Left colon (tissue), 2 donors: ENCODE data around the gene MGAT5. TPM values are rescaled to one million over a fixed set of nuclear protein-coding genes. Genes with fewer than 3 reads are reported as not detected.
A peak's percentile ranks its signal among the peaks of the same experiment; 100 is the strongest.

Experiments used
- ATAC-seq: fragments of 200-7000 bp; cut with Tn5 transposase; one replicate; pipeline ENCODE4 v1.9.1; 2020; ENCODE audit warnings: mild to moderate bottlenecking, moderate library complexity
- DNase-seq, 2 donors: peaks; one replicate each; pipeline ENCODE4 v3.0.0-alpha.2; 2020
- intact Hi-C, 2 donors: fragments of 100-400 bp; cut with DNase I in 1 of 2; cut with micrococcal nuclease in 1 of 2; formaldehyde crosslinking; loops; one replicate each; pipeline versions ENCODE4 v1.11.2 to v1.14.0; 2022; cut with DNase I, micrococcal nuclease
- total RNA-seq, 2 donors: library from RNA; stranded (reverse); fragmentation: NEBNext Ultra II Directional; extraction: Animal tissue kit (Norgen Biotek cat#: 25700); gene quantifications; one replicate each; pipeline ENCODE4 v1.2.1, GENCODE V29; 2021
- donor health status: DM: no; HTN: no; CAD: no.
- donor health status: DM: yes; HTN: yes; CAD: no.

MGAT5 gene
- total RNA-seq, 2 donors from 2014 or later = 62.1 to 93.6 TPM

GRCh38 chr2:134490559-134490958, 236.7 kb downstream of the MGAT5 start:
- DNase-seq = no peak
- no peak for ATAC-seq
- intact Hi-C loops = no loop called here

GRCh38 chr2:134491022-134491421, 237.2 kb downstream of the MGAT5 start:
- intact Hi-C loops = no loop called here
- DNase-seq = no peak
- ATAC-seq = no peak

GRCh38 chr2:134491771-134492441, 238.0 kb downstream of the MGAT5 start:
- DNase-seq (peak in 1 of 2 donors; percentile 30), ATAC-seq (peak; percentile 71)
- intact Hi-C loops = no loop called here

- DNase-seq (no peak), ATAC-seq (no peak)
- intact Hi-C loops = no loop called here
Observed at GRCh38 chr2:134493797-134494196, 239.9 kb downstream of the MGAT5 start.

GRCh38 chr2:134498654-134499053, 244.8 kb downstream of the MGAT5 start:
- intact Hi-C loops = no loop called here
- ATAC-seq (no peak), DNase-seq (no peak)

- intact Hi-C loops = no loop called here
- ATAC-seq = no peak
Observed at GRCh38 chr2:134499307-134499926, 245.5 kb downstream of the MGAT5 start.

GRCh38 chr2:134500211-134500935, 246.5 kb downstream of the MGAT5 start:
- intact Hi-C loops = no loop called here
- DNase-seq (no peak), ATAC-seq (no peak)

More at GRCh38 chr2:134499307-134499926, 245.5 kb downstream of the MGAT5 start:
- no peak for DNase-seq

GRCh38 chr2:134501476-134502091, 247.7 kb downstream of the MGAT5 start:
- DNase-seq (no peak), ATAC-seq (no peak)
- intact Hi-C loops = no loop called here

- ATAC-seq (no peak), DNase-seq (no peak)
- intact Hi-C loops = no loop called here
Observed at GRCh38 chr2:134502104-134502503, 248.2 kb downstream of the MGAT5 start.
